HEK293 (cell line): ENCODE measurements around the gene FOXRED2.
A peak's percentile ranks its signal among the peaks of the same experiment; 100 is the strongest.

Source experiments
- CTCF ChIA-PET: fragments of 350-600 bp; formaldehyde crosslinking; extraction: SDS; loops from one replicate; lab custom pipeline; 2021; ENCODE audit warnings: antibody characterized with exemption; lab: Yijun Ruan, JAX
- POLR2A ChIA-PET: fragments of 300-600 bp; formaldehyde crosslinking; extraction: SDS; loops from one replicate; lab custom pipeline; 2020; ENCODE audit warnings: antibody characterized with exemption, inconsistent platforms; lab: Yijun Ruan, JAX
- H3K27ac ChIP-seq: fragments of 200-500 bp; sonication (Bioruptor generic); 2 replicates; pipeline ENCODE4 v1.5.1; 2014; ENCODE audit warnings: low read depth, low read length, control low read depth, inconsistent platforms; ENCODE audit errors: extremely low read depth
- H3K36me3 ChIP-seq, 2 experiments: fragments of 200-500 bp in 1 of 2; sonication (Bioruptor generic) in 1 of 2; 1 replicate in 1 of 2; 2 replicates in 1 of 2; pipeline ENCODE4 v1.5.1; 2014 to 2017; ENCODE audit warnings: inconsistent platforms in 2 of 2, low read length in 2 of 2; ENCODE audit not compliant: control insufficient read depth in 2 of 2, insufficient read depth in 1 of 2
- H3K4me1 ChIP-seq: fragments of 200-500 bp; sonication (Bioruptor generic); 2 replicates; pipeline ENCODE4 v1.5.1; 2014; ENCODE audit warnings: mild to moderate bottlenecking, low read length, inconsistent platforms; ENCODE audit not compliant: control insufficient read depth, insufficient read depth
- H3K4me3 ChIP-seq: 2 replicates; pipeline ENCODE4 v1.5.1; 2011; ENCODE audit warnings: low read depth, mild to moderate bottlenecking, control low read depth, low read length, moderate library complexity
- H3K9me3 ChIP-seq: fragments of 200-500 bp; sonication (Bioruptor generic); 2 replicates; pipeline ENCODE4 v1.5.1; 2014; ENCODE audit warnings: low read depth, low read length, inconsistent platforms; ENCODE audit not compliant: control insufficient read depth, insufficient read depth
- BCL11A ChIP-seq: fragments of 450-650 bp; formaldehyde crosslinking; IDR thresholded peaks from 2 replicates; pipeline ENCODE4 v1.5.1; 2016; ENCODE audit warnings: low read depth, missing biosample characterization, missing genetic modification characterization
- HOXD13 ChIP-seq: sonication (generic); formaldehyde crosslinking; IDR thresholded peaks from 2 replicates; pipeline ENCODE4 v1.8.0; 2022; ENCODE audit warnings: missing genetic modification reagents, borderline replicate concordance
- KLF1 ChIP-seq: fragments of 450-650 bp; formaldehyde crosslinking; IDR thresholded peaks from 2 replicates; pipeline ENCODE4 v1.5.1; 2016; ENCODE audit warnings: missing biosample characterization, missing genetic modification characterization
- KLF16 ChIP-seq: fragments of 450-650 bp; formaldehyde crosslinking; IDR thresholded peaks from 2 replicates; pipeline ENCODE4 v1.5.1; 2017; ENCODE audit warnings: missing biosample characterization, missing genetic modification characterization
- MZF1 ChIP-seq: fragments of 450-650 bp; formaldehyde crosslinking; IDR thresholded peaks from 2 replicates; pipeline ENCODE4 v1.5.1; 2017; ENCODE audit warnings: missing biosample characterization, missing genetic modification characterization, borderline replicate concordance
- WT1 ChIP-seq: fragments of 450-650 bp; formaldehyde crosslinking; IDR thresholded peaks from 2 replicates; pipeline ENCODE4 v1.5.1; 2016; ENCODE audit warnings: missing biosample characterization, missing genetic modification characterization
- ZFP69B ChIP-seq: fragments of 450-650 bp; formaldehyde crosslinking; IDR thresholded peaks from 2 replicates; pipeline ENCODE4 v1.5.1; 2016; ENCODE audit warnings: missing biosample characterization, missing genetic modification characterization
- ZNF19 ChIP-seq: fragments of 450-650 bp; formaldehyde crosslinking; IDR thresholded peaks from 2 replicates; pipeline ENCODE4; 2016; ENCODE audit warnings: missing biosample characterization, missing genetic modification characterization, low read depth
- ZNF2 ChIP-seq: fragments of 450-650 bp; formaldehyde crosslinking; IDR thresholded peaks from 2 replicates; pipeline ENCODE4 v1.5.1; 2016; ENCODE audit warnings: missing biosample characterization, missing genetic modification characterization
- ZNF221 ChIP-seq: fragments of 450-650 bp; formaldehyde crosslinking; IDR thresholded peaks from 2 replicates; pipeline ENCODE4 v1.5.1; 2017; ENCODE audit warnings: missing biosample characterization, missing genetic modification characterization, borderline replicate concordance
- ZNF311 ChIP-seq: fragments of 450-650 bp; formaldehyde crosslinking; IDR thresholded peaks from 2 replicates; pipeline ENCODE4 v1.5.1; 2017; ENCODE audit warnings: missing biosample characterization, missing genetic modification characterization, borderline replicate concordance
- ZNF324 ChIP-seq: fragments of 450-650 bp; formaldehyde crosslinking; IDR thresholded peaks from 2 replicates; pipeline ENCODE4 v1.5.1; 2016; ENCODE audit warnings: missing biosample characterization, missing genetic modification characterization
- ZNF341 ChIP-seq: fragments of 450-650 bp; formaldehyde crosslinking; IDR thresholded peaks from 2 replicates; pipeline ENCODE4; 2016; ENCODE audit warnings: low read depth, missing biosample characterization, missing genetic modification characterization
- ZNF350 ChIP-seq: fragments of 450-650 bp; formaldehyde crosslinking; IDR thresholded peaks from 2 replicates; pipeline ENCODE4 v1.5.0; 2017; ENCODE audit warnings: missing biosample characterization, mild to moderate bottlenecking, missing genetic modification characterization
- ZNF404 ChIP-seq: fragments of 450-650 bp; formaldehyde crosslinking; IDR thresholded peaks from 2 replicates; pipeline ENCODE4 v1.5.1; 2017; ENCODE audit warnings: missing biosample characterization, missing genetic modification characterization
- ZNF426 ChIP-seq: fragments of 450-650 bp; formaldehyde crosslinking; IDR thresholded peaks from 2 replicates; pipeline ENCODE4 v1.5.1; 2017; ENCODE audit warnings: missing biosample characterization, missing genetic modification characterization, mild to moderate bottlenecking, inconsistent platforms, moderate library complexity
- ZNF501 ChIP-seq: fragments of 450-650 bp; formaldehyde crosslinking; IDR thresholded peaks from 2 replicates; pipeline ENCODE4 v1.5.1; 2016; ENCODE audit warnings: missing biosample characterization, missing genetic modification characterization
- ZNF585B ChIP-seq: fragments of 450-650 bp; formaldehyde crosslinking; IDR thresholded peaks from 2 replicates; pipeline ENCODE4 v1.5.1; 2016; ENCODE audit warnings: missing biosample characterization, missing genetic modification characterization
- ZNF621 ChIP-seq: fragments of 450-650 bp; formaldehyde crosslinking; IDR thresholded peaks from 2 replicates; pipeline ENCODE4 v1.5.1; 2017; ENCODE audit warnings: missing biosample characterization, missing genetic modification characterization
- ZNF645 ChIP-seq: fragments of 450-650 bp; formaldehyde crosslinking; IDR thresholded peaks from 2 replicates; pipeline ENCODE4; 2016; ENCODE audit warnings: missing biosample characterization, missing genetic modification characterization
- ZNF707 ChIP-seq: fragments of 450-650 bp; formaldehyde crosslinking; IDR thresholded peaks from 2 replicates; pipeline ENCODE4 v1.5.1; 2016; ENCODE audit warnings: missing biosample characterization, missing genetic modification characterization
- ZNF76 ChIP-seq: fragments of 450-650 bp; formaldehyde crosslinking; IDR thresholded peaks from 2 replicates; pipeline ENCODE4; 2016; ENCODE audit warnings: low read depth, missing biosample characterization, missing genetic modification characterization, borderline replicate concordance
- TF ChIP-seq, protein P1 (sequence below): fragments of 450-650 bp; formaldehyde crosslinking; IDR thresholded peaks from 2 replicates; pipeline ENCODE4 v1.5.1; 2016; ENCODE audit warnings: missing biosample characterization, missing genetic modification characterization
- TF ChIP-seq, protein P2 (sequence below): fragments of 450-650 bp; formaldehyde crosslinking; IDR thresholded peaks from 2 replicates; pipeline ENCODE4 v1.5.1; 2016; ENCODE audit warnings: missing biosample characterization, missing genetic modification characterization, low read depth

The FOXRED2 gene

DNA sequence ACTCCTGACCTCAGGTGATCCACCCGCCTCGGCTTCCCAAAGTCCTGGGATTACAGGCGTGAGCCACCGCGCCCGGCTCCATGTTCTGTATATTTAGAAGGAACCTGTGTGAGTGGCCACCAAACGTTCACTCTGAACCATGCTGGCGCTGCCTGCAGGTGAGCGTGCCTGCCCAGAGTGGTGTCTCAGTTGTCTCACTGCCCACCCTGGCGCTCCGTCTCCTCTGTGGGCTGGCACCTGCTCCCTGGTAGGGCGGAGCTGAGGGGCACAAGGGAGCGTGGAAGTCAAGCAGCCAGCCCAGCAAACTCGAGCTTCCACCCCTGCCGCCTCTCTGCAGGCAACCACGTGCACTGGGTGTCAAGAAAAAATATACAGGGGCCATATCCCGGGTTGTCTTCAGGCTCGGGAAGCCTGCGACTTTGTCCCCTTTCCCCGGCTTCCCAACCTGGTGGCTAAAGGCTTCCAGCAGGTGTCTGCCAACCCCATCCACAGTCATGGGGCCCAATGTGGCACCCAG is 42.1 kb downstream of the FOXRED2 start:
- H3K27ac ChIP-seq, result peak overlapping the region; percentile 71
- ChIA-PET CTCF (interaction anchor here (0.6 to 1.5 kb wide), 3 partner anchors 9 to 189 kb away, joined by 3 to 6 read pairs (median 3); no protein-coding TSS in a partner anchor), POLR2A (interaction anchor here (1.1 to 3.2 kb wide), 3 partner anchors 17 to 132 kb away, joined by 3 to 23 read pairs (median 5); partner anchors contain the start of genes MYH9 and TXN2)
- H3K36me3 ChIP-seq, result peaks cover 0 to 36% of the 10 kb centered on the region in 2 experiments; a peak in 2 of 3 replicates
- H3K9me3 ChIP-seq, result no peaks in the 10 kb centered on the region
- H3K4me3 ChIP-seq, result no peak overlapping the region
- peaks cover 21% of the 10 kb centered on the region for H3K4me1 ChIP-seq
- no peak for TF ChIP-seq ZNF350 (tag by site-specific recombination)

GRCh38 chr22:36463783-36464184 is 43.1 kb downstream of the FOXRED2 start:
- Histone ChIP-seq H3K36me3 (peaks cover 0 to 31% of the 10 kb centered on the region in 2 experiments; a peak in 2 of 3 replicates), H3K4me1 (peaks cover 27% of the 10 kb centered on the region), H3K27ac (no peak overlapping the region), H3K9me3 (no peaks in the 10 kb centered on the region), H3K4me3 (no peak overlapping the region)
- POLR2A ChIA-PET, result interaction anchor here (1.0 to 3.2 kb wide), 5 partner anchors 18 to 131 kb away, joined by 3 to 23 read pairs (median 4); partner anchors contain the start of genes MYH9 and TXN2
- CTCF ChIA-PET, result interaction anchor here (1.1 to 1.3 kb wide), 4 partner anchors 100 to 163 kb away, joined by 3 to 4 read pairs (median 4); no protein-coding TSS in a partner anchor
- TF ChIP-seq ZNF324 (tag by site-specific recombination) (no peak), ZFP69B (tag by site-specific recombination) (no peak), ZNF341 (tag by site-specific recombination) (peak; percentile 30; the same call in 1 of the 2 replicates), BCL11A (tag by site-specific recombination) (no peak), ZNF645 (no peak), ZNF404 (tag by site-specific recombination) (no peak)

GRCh38 chr22:36461665-36462649 is 44.9 kb downstream of the FOXRED2 start:
- H3K4me3 ChIP-seq, result no peak overlapping the region
- no peaks in the 10 kb centered on the region for H3K9me3 ChIP-seq
- ChIA-PET CTCF (interaction anchor here (0.7 to 1.5 kb wide), 5 partner anchors 8 to 184 kb away, joined by 3 to 5 read pairs (median 4); no protein-coding TSS in a partner anchor), POLR2A (interaction anchor here (1.0 to 2.5 kb wide), 6 partner anchors 9 to 131 kb away, joined by 3 to 14 read pairs (median 4); partner anchors contain the start of gene MYH9)
- H3K36me3 ChIP-seq, result peaks cover 0 to 15% of the 10 kb centered on the region in 2 experiments; a peak in 1 of 3 replicates
- peaks cover 18% of the 10 kb centered on the region for H3K4me1 ChIP-seq
- H3K27ac ChIP-seq, result peak overlapping the region; percentile 8; the same call in 1 of the 2 replicates
- TF ChIP-seq ZNF311 (tag by site-specific recombination) (no peak), ZNF707 (no peak), ZNF621 (tag by site-specific recombination) (no peak), WT1 (tag by site-specific recombination) (peak; percentile 60), KLF1 (no peak), ZNF221 (no peak), ZNF19 (tag by site-specific recombination) (no peak), MZF1 (tag by site-specific recombination) (no peak), ZNF501 (tag by site-specific recombination) (no peak), HOXD13 (CRISPR knock-in tag) (no peak), ZNF76 (no peak), ZNF2 (tag by site-specific recombination) (no peak), KLF16 (tag by site-specific recombination) (no peak), ZNF585B (tag by site-specific recombination) (no peak), ZNF426 (tag by site-specific recombination) (no peak)
- TF ChIP-seq, protein P1, sequence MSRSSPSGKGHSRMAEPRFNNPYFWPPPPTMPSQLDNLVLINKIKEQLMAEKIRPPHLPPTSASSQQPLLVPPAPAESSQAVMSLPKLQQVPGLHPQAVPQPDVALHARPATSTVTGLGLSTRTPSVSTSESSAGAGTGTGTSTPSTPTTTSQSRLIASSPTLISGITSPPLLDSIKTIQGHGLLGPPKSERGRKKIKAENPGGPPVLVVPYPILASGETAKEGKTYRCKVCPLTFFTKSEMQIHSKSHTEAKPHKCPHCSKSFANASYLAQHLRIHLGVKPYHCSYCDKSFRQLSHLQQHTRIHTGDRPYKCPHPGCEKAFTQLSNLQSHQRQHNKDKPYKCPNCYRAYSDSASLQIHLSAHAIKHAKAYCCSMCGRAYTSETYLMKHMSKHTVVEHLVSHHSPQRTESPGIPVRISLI, result no peak
- TF ChIP-seq, protein P2, sequence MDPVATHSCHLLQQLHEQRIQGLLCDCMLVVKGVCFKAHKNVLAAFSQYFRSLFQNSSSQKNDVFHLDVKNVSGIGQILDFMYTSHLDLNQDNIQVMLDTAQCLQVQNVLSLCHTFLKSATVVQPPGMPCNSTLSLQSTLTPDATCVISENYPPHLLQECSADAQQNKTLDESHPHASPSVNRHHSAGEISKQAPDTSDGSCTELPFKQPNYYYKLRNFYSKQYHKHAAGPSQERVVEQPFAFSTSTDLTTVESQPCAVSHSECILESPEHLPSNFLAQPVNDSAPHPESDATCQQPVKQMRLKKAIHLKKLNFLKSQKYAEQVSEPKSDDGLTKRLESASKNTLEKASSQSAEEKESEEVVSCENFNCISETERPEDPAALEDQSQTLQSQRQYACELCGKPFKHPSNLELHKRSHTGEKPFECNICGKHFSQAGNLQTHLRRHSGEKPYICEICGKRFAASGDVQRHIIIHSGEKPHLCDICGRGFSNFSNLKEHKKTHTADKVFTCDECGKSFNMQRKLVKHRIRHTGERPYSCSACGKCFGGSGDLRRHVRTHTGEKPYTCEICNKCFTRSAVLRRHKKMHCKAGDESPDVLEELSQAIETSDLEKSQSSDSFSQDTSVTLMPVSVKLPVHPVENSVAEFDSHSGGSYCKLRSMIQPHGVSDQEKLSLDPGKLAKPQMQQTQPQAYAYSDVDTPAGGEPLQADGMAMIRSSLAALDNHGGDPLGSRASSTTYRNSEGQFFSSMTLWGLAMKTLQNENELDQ (tag by site-specific recombination), result no peak
